ENCODE data around the gene NUCKS1. TPM values are rescaled to one million over a fixed set of nuclear protein-coding genes. Genes with fewer than 3 reads are reported as not detected.

The NUCKS1 gene
- total and polyA plus RNA-seq, 2 of the 8 experiments (the other 6 are each of a cell fraction or from before 2014, with no cell fraction given): 126 to 461 TPM

- Histone ChIP-seq H3K14ac (ENCODE audit: insufficient read length) (no peak overlapping the region), H4K8ac (ENCODE audit: extremely low read depth, insufficient read depth, low read length) (no peak overlapping the region), H4K20me1 (replicated peaks in 1 of 2; ENCODE audit: control insufficient read depth in 1 of 2, insufficient read depth in 2 of 2, low read length in 2 of 2) (peaks cover 1 to 2% of the 10 kb centered on the region in 2 experiments), H3K79me2 (ENCODE audit: control insufficient read depth in 1 of 2, insufficient read depth in 2 of 2, low read length in 2 of 2) (peaks cover 0 to 31% of the 10 kb centered on the region in 2 experiments; a peak in 2 of 4 replicates), H3K23me2 (ENCODE audit: low read depth, low read length) (no peaks in the 10 kb centered on the region), H3K27ac (ENCODE audit: low read depth, low read length) (no peak overlapping the region), H3K9ac (replicated peaks in 1 of 4; ENCODE audit: extremely low read depth in 1 of 4, low read depth in 3 of 4, low read length in 3 of 4) (no peak overlapping the region), H2BK15ac (ENCODE audit: low read length) (no peak overlapping the region), H3K4ac (replicated peaks; ENCODE audit: insufficient read length, low read depth, low read length) (no peak overlapping the region), H3K9me3 (ENCODE audit: insufficient read depth in 2 of 2, low read depth in 1 of 2, low read length in 1 of 2) (no peaks in the 10 kb centered on the region), H3K27me3 (replicated peaks in 1 of 4; ENCODE audit: control insufficient read depth in 3 of 4, extremely low read depth in 1 of 4, insufficient read depth in 3 of 4, low read length in 3 of 4) (no peaks in the 10 kb centered on the region), H3K4me2 (ENCODE audit: insufficient read depth in 1 of 2, low read depth in 2 of 2, low read length in 2 of 2) (no peak overlapping the region), H3K56ac (replicated peaks; ENCODE audit: insufficient read length, low read depth, low read length) (no peak overlapping the region), H2BK20ac (ENCODE audit: low read length) (no peak overlapping the region), H2BK12ac (ENCODE audit: low read depth, low read length) (no peak overlapping the region), H3K23ac (ENCODE audit: insufficient read length) (no peak overlapping the region), H3K4me3 (ENCODE audit: extremely low read depth in 1 of 4, insufficient read depth in 2 of 4, low read depth in 3 of 4, low read length in 4 of 4) (no peak overlapping the region), H2AK5ac (ENCODE audit: low read depth, low read length) (no peak overlapping the region), H3K18ac (ENCODE audit: extremely low read depth, low read length) (no peak overlapping the region), H4K91ac (replicated peaks; ENCODE audit: insufficient read length, low read length) (no peak overlapping the region), H2BK5ac (ENCODE audit: low read depth, low read length) (no peak overlapping the region), H4K5ac (ENCODE audit: insufficient read length, low read depth, low read length) (no peak overlapping the region), H2BK120ac (replicated peaks; ENCODE audit: low read depth, low read length) (no peak overlapping the region), H3K36me3 (ENCODE audit: control insufficient read depth in 2 of 4, insufficient read depth in 4 of 4, low read length in 3 of 4) (peaks cover 2 to 13% (median 7%) of the 10 kb centered on the region in 4 experiments; a peak in 6 of 8 replicates), H3K79me1 (ENCODE audit: low read depth, low read length) (peaks cover 10% of the 10 kb centered on the region; the same call in 1 of the 2 replicates), H2AFZ (ENCODE audit: low read length) (no peak overlapping the region), H3K4me1 (replicated peaks in 1 of 4; ENCODE audit: control insufficient read depth in 3 of 4, insufficient read depth in 4 of 4, low read length in 3 of 4) (peaks cover 0 to 27% (median 16%) of the 10 kb centered on the region in 4 experiments; a peak in 6 of 7 replicates)
- CTCF ChIA-PET (ENCODE audit: partially characterized antibody): interaction anchor here (0.7 to 18.5 kb wide), 4 partner anchors 9 to 43 kb away, joined by 3 to 856 read pairs (median 4); no protein-coding TSS in a partner anchor
- FAIRE-seq (no peak), DNase-seq (ENCODE audit: low read depth in 1 of 2, low spot score in 2 of 2) (no peak)
- 94% methylated on average over 18 of the region's 19 CpGs; no CpG with 5 or more reads in 1 of the 2 experiments for WGBS, 2 experiments (ENCODE audit: extremely low coverage in 1 of 2, insufficient coverage in 1 of 2, insufficient read length in 1 of 2, insufficient replicate concordance in 2 of 2, low coverage in 1 of 2, low lambda C conversion rate in 2 of 2, missing lambda C conversion rate in 1 of 2)
- POLR2A ChIA-PET (ENCODE audit: partially characterized antibody): interaction anchor here (1.2 to 19.3 kb wide), 3 partner anchors 33 to 73 kb away, joined by 3 to 241 read pairs (median 3); no protein-coding TSS in a partner anchor
- TF ChIP-seq POU5F1 (IDR thresholded peaks at IDR 0.05; ENCODE audit: low read depth, low read length): no peak
- TF ChIP-seq NANOG (IDR thresholded peaks at IDR 0.05; ENCODE audit: insufficient read depth, low read depth, low read length, poor library complexity, severe bottlenecking): no peak
- no peak for TF ChIP-seq CHD1 (IDR thresholded peaks at IDR 0.05; ENCODE audit: low read depth, low read length)
- no peak for TF ChIP-seq BACH1 (IDR thresholded peaks at IDR 0.05; ENCODE audit: low read length)
- no peak for TF ChIP-seq GABPA (IDR thresholded peaks at IDR 0.05; ENCODE audit: borderline replicate concordance, insufficient read depth, low read length)
- TF ChIP-seq RXRA (IDR thresholded peaks at IDR 0.05; ENCODE audit: insufficient read depth, low read depth, low read length): no peak
- TF ChIP-seq ATF2 (IDR thresholded peaks at IDR 0.05; ENCODE audit: low read length): no peak
- no peak for TF ChIP-seq ZNF274 (IDR thresholded peaks at IDR 0.05; ENCODE audit: borderline replicate concordance, extremely low read depth, low read length)
- no peak for TF ChIP-seq CBX8 (IDR thresholded peaks at IDR 0.05; ENCODE audit: borderline replicate concordance, low read depth, low read length)
- TF ChIP-seq NRF1 (IDR thresholded peaks at IDR 0.05; ENCODE audit: low read depth, low read length): no peak
- TF ChIP-seq RFX5 (IDR thresholded peaks at IDR 0.05; ENCODE audit: borderline replicate concordance, low read depth, low read length): no peak
Observed at GRCh38 chr1:205664399-205665017, 85.5 kb downstream of the NUCKS1 start.

Data from H1 (cell line).